Mesenchymal stem cell (in vitro differentiated cells and primary cell): Measurements from ENCODE around the gene SLC2A10.

ENCODE experiments used
- DNase-seq: peaks from one replicate; pipeline ENCODE4 v3.0.0-alpha.2; 2013
- H2AFZ ChIP-seq: one replicate; pipeline ENCODE4 v1.6.1; 2013; ENCODE audit warnings: low read depth, mild to moderate bottlenecking, control low read depth, inconsistent platforms, low read length, moderate library complexity
- H2AK5ac ChIP-seq: 2 replicates; pipeline ENCODE4 v1.6.1; 2013; ENCODE audit warnings: low read length, moderate library complexity, mild to moderate bottlenecking, inconsistent platforms; ENCODE audit not compliant: severe bottlenecking
- H2BK120ac ChIP-seq: one replicate; pipeline ENCODE4 v1.6.1; 2013; ENCODE audit warnings: low read depth, mild to moderate bottlenecking, inconsistent platforms, low read length, moderate library complexity
- H2BK12ac ChIP-seq, 2 experiments: one replicate each; pipeline ENCODE4 v1.6.1; 2013; ENCODE audit warnings: inconsistent platforms in 2 of 2, low read length in 2 of 2, mild to moderate bottlenecking in 2 of 2, moderate library complexity in 2 of 2, control low read depth in 1 of 2
- H2BK15ac ChIP-seq: one replicate; pipeline ENCODE4 v1.6.1; 2013; ENCODE audit warnings: mild to moderate bottlenecking, low read depth, inconsistent platforms; ENCODE audit not compliant: poor library complexity, severe bottlenecking
- H2BK5ac ChIP-seq: 2 replicates; pipeline ENCODE4 v1.6.1; 2013; ENCODE audit warnings: low read depth, mild to moderate bottlenecking, low read length, control low read depth, inconsistent platforms; ENCODE audit not compliant: poor library complexity, severe bottlenecking
- H3K14ac ChIP-seq, 2 experiments: one replicate each; pipeline ENCODE4 v1.6.1; 2013; ENCODE audit warnings: inconsistent platforms in 2 of 2, low read length in 2 of 2, control low read depth in 1 of 2, mild to moderate bottlenecking in 1 of 2, moderate library complexity in 1 of 2
- H3K18ac ChIP-seq, 2 experiments: one replicate each; pipeline ENCODE4 v1.6.1; 2013; ENCODE audit warnings: inconsistent platforms in 2 of 2, low read length in 2 of 2, control low read depth in 1 of 2, low read depth in 1 of 2, mild to moderate bottlenecking in 1 of 2
- H3K23ac ChIP-seq, 2 experiments: one replicate each; pipeline ENCODE4 v1.6.1; 2013; ENCODE audit warnings: inconsistent platforms in 2 of 2, low read length in 2 of 2, mild to moderate bottlenecking in 2 of 2, moderate library complexity in 2 of 2, control low read depth in 1 of 2
- H3K27ac ChIP-seq: 2 replicates; pipeline ENCODE4 v1.5.1; 2013; ENCODE audit warnings: mild to moderate bottlenecking, moderate library complexity, low read length, control low read depth, inconsistent platforms; ENCODE audit not compliant: poor library complexity, severe bottlenecking
- H3K27me3 ChIP-seq, 2 experiments: 2 replicates each; pipeline versions ENCODE4 v1.6.1 to v1.7.0; 2013; ENCODE audit warnings: low read length in 2 of 2, mild to moderate bottlenecking in 2 of 2, moderate library complexity in 2 of 2, control low read depth in 1 of 2, inconsistent platforms in 1 of 2; ENCODE audit not compliant: control insufficient read depth in 1 of 2, insufficient read depth in 1 of 2
- H3K36me3 ChIP-seq, 2 experiments: 2 replicates each; pipeline versions ENCODE4 v1.6.1 to v1.7.0; 2013; ENCODE audit warnings: low read length in 2 of 2, control low read depth in 1 of 2, inconsistent platforms in 1 of 2, low read depth in 1 of 2, mild to moderate bottlenecking in 1 of 2; ENCODE audit not compliant: insufficient read depth in 2 of 2, control insufficient read depth in 1 of 2
- H3K4ac ChIP-seq, 2 experiments: one replicate each; pipeline ENCODE4 v1.6.1; 2013; ENCODE audit warnings: inconsistent platforms in 2 of 2, low read length in 2 of 2, mild to moderate bottlenecking in 2 of 2, moderate library complexity in 2 of 2, control low read depth in 1 of 2, low read depth in 1 of 2
- H3K4me1 ChIP-seq: 2 replicates; pipeline ENCODE4 v1.6.1; 2013; ENCODE audit warnings: low read depth, low read length, control low read depth; ENCODE audit not compliant: control insufficient read depth, insufficient read depth
- H3K4me2 ChIP-seq: 2 replicates; pipeline ENCODE4 v1.6.1; 2013; ENCODE audit warnings: low read length, mild to moderate bottlenecking, inconsistent platforms; ENCODE audit not compliant: poor library complexity, severe bottlenecking
- H3K4me3 ChIP-seq, 2 experiments: 2 replicates each; pipeline versions ENCODE4 v1.5.1 to v1.7.0; 2013; ENCODE audit warnings: low read length in 2 of 2, mild to moderate bottlenecking in 2 of 2, control low read depth in 1 of 2, low read depth in 1 of 2; ENCODE audit not compliant: insufficient read depth in 1 of 2
- H3K79me1 ChIP-seq: replicated peaks from 2 replicates; pipeline ENCODE4 v1.6.1; 2013; ENCODE audit warnings: mild to moderate bottlenecking, control low read depth, low read length, inconsistent platforms; ENCODE audit not compliant: poor library complexity, severe bottlenecking
- H3K9ac ChIP-seq: 2 replicates; pipeline ENCODE4 v1.7.0; 2013; ENCODE audit warnings: mild to moderate bottlenecking, low read length, moderate library complexity
- H3K9me3 ChIP-seq: 2 replicates; pipeline ENCODE4 v1.7.0; 2013; ENCODE audit warnings: mild to moderate bottlenecking, low read length; ENCODE audit not compliant: control insufficient read depth
- H4K8ac ChIP-seq: one replicate; pipeline ENCODE4 v1.6.1; 2013; ENCODE audit warnings: inconsistent platforms, mild to moderate bottlenecking, low read length, moderate library complexity
- H4K91ac ChIP-seq: one replicate; pipeline ENCODE4 v1.6.1; 2013; ENCODE audit warnings: mild to moderate bottlenecking, low read length, inconsistent platforms
- WGBS: methylation state at CpG from one replicate; pipeline ENCODE4 v1.1.7; 2013; ENCODE audit warnings: mixed read lengths; 5-methylcytosine and 5-hydroxymethylcytosine counted together

Gene SLC2A10

GRCh38 chr20:46743088-46743487 lies 33.6 kb downstream of the SLC2A10 start:
- Histone ChIP-seq H3K4ac (no peak overlapping the region), H3K4me1 (peaks cover 5% of the 10 kb centered on the region), H2BK5ac (no peak overlapping the region), H2BK15ac (no peak overlapping the region), H3K79me1 (no peaks in the 10 kb centered on the region), H4K8ac (no peak overlapping the region), H2BK120ac (no peak overlapping the region), H3K14ac (peak overlapping the region in 1 of 2 experiments; percentile 31), H2BK12ac (no peak overlapping the region), H3K36me3 (no peaks in the 10 kb centered on the region), H3K23ac (no peak overlapping the region), H4K91ac (no peak overlapping the region), H3K9me3 (no peaks in the 10 kb centered on the region), H3K4me2 (no peak overlapping the region), H3K18ac (no peak overlapping the region), H2AFZ (no peak overlapping the region), H3K4me3 (no peak overlapping the region), H3K27me3 (peaks cover 10 to 46% of the 10 kb centered on the region in 2 experiments), H3K9ac (no peak overlapping the region), H3K27ac (no peak overlapping the region), H2AK5ac (no peak overlapping the region)
- DNase-seq: no peak
- 34% methylated on average over 5 of the region's 5 CpGs for WGBS

- no peak overlapping the region for H3K14ac ChIP-seq
- H3K23ac ChIP-seq: no peak overlapping the region
- H4K91ac ChIP-seq: no peak overlapping the region
- H2BK120ac ChIP-seq: no peak overlapping the region
- H3K27ac ChIP-seq: no peak overlapping the region
- H3K4me3 ChIP-seq: no peak overlapping the region
- no peak overlapping the region for H2AK5ac ChIP-seq
- H2BK5ac ChIP-seq: no peak overlapping the region
- peaks cover 5% of the 10 kb centered on the region for H3K4me1 ChIP-seq
- H3K4ac ChIP-seq: no peak overlapping the region
- no peak overlapping the region for H3K4me2 ChIP-seq
- no peaks in the 10 kb centered on the region for H3K36me3 ChIP-seq
- WGBS: 29% methylated on average over 5 of the region's 7 CpGs
- H3K27me3 ChIP-seq: peaks cover 8 to 67% of the 10 kb centered on the region in 2 experiments
- no peaks in the 10 kb centered on the region for H3K9me3 ChIP-seq
- no peak overlapping the region for H2BK12ac ChIP-seq
- no peak overlapping the region for H3K9ac ChIP-seq
- H4K8ac ChIP-seq: no peak overlapping the region
- no peak for DNase-seq
- no peak overlapping the region for H3K18ac ChIP-seq
- no peaks in the 10 kb centered on the region for H3K79me1 ChIP-seq
- no peak overlapping the region for H2BK15ac ChIP-seq
- no peak overlapping the region for H2AFZ ChIP-seq
These were observed 37.6 kb downstream of the SLC2A10 start for GRCh38 chr20:46746956-46747526.

- Histone ChIP-seq H2AK5ac (no peak overlapping the region), H3K14ac (no peak overlapping the region), H4K8ac (no peak overlapping the region), H3K27me3 (peaks cover 15 to 51% of the 10 kb centered on the region in 2 experiments), H3K79me1 (no peaks in the 10 kb centered on the region), H2BK120ac (no peak overlapping the region), H3K9ac (no peak overlapping the region), H2BK15ac (no peak overlapping the region), H3K4me1 (no peaks in the 10 kb centered on the region), H3K4me2 (no peak overlapping the region), H3K18ac (no peak overlapping the region), H4K91ac (no peak overlapping the region), H2AFZ (no peak overlapping the region), H3K9me3 (no peaks in the 10 kb centered on the region), H3K4me3 (no peak overlapping the region), H3K23ac (no peak overlapping the region), H3K4ac (no peak overlapping the region), H3K27ac (no peak overlapping the region), H2BK12ac (no peak overlapping the region), H2BK5ac (no peak overlapping the region), H3K36me3 (no peaks in the 10 kb centered on the region)
- WGBS: 91% methylated on average over 3 of the region's 3 CpGs
- no peak for DNase-seq
These were observed 39.7 kb downstream of the SLC2A10 start for GRCh38 chr20:46749147-46749546.

- H3K23ac ChIP-seq: no peak overlapping the region
- H2BK15ac ChIP-seq: no peak overlapping the region
- H2AK5ac ChIP-seq: no peak overlapping the region
- no peak overlapping the region for H3K4me3 ChIP-seq
- no peaks in the 10 kb centered on the region for H3K4me1 ChIP-seq
- H3K27me3 ChIP-seq: peaks cover 22 to 40% of the 10 kb centered on the region in 2 experiments
- no peak overlapping the region for H4K91ac ChIP-seq
- DNase-seq: no peak
- 75% methylated on average over 9 of the region's 9 CpGs for WGBS
- no peak overlapping the region for H2BK12ac ChIP-seq
- H3K9ac ChIP-seq: no peak overlapping the region
- H3K9me3 ChIP-seq: no peaks in the 10 kb centered on the region
- no peak overlapping the region for H2AFZ ChIP-seq
- no peak overlapping the region for H2BK5ac ChIP-seq
- H3K4me2 ChIP-seq: no peak overlapping the region
- H3K14ac ChIP-seq: no peak overlapping the region
- no peak overlapping the region for H2BK120ac ChIP-seq
- H3K27ac ChIP-seq: no peak overlapping the region
- H3K4ac ChIP-seq: no peak overlapping the region
- no peak overlapping the region for H4K8ac ChIP-seq
- H3K36me3 ChIP-seq: no peaks in the 10 kb centered on the region
- H3K79me1 ChIP-seq: no peaks in the 10 kb centered on the region
- no peak overlapping the region for H3K18ac ChIP-seq
These were observed 42.4 kb downstream of the SLC2A10 start for GRCh38 chr20:46751856-46752255.
